ENCODE results near the gene AIRE. TPM values are rescaled to one million over a fixed set of nuclear protein-coding genes. Genes with fewer than 3 reads are reported as not detected.

AIRE gene
- total RNA-seq, 2 donors from 2014 or later = not detected

- Histone ChIP-seq H3K4me1 (ENCODE audit: control insufficient read depth in 1 of 2, low read depth in 2 of 2) (no peaks in the 10 kb centered on the region), H3K4me3 (no peak overlapping the region), H3K27ac (no peak overlapping the region), H3K27me3 (replicated peaks; ENCODE audit: insufficient read depth) (no peaks in the 10 kb centered on the region), H3K36me3 (peaks cover 35% of the 10 kb centered on the region), H3K9me3 (no peaks in the 10 kb centered on the region)
- DNase-seq (ENCODE audit: low spot score) (no peak), ATAC-seq (ENCODE audit: insufficient number of reproducible peaks, low FRiP score, low read depth) (no peak)
- no peak for TF ChIP-seq CTCF (IDR thresholded peaks at IDR 0.05)
Observed at GRCh38 chr21:44326716-44327602, 41.3 kb downstream of the AIRE start.

- DNase-seq (ENCODE audit: low spot score) = no peak
- H3K9me3 ChIP-seq = no peaks in the 10 kb centered on the region
Observed at GRCh38 chr21:44327603-44327974, 41.9 kb downstream of the AIRE start.

GRCh38 chr21:44328242-44328895 lies 42.7 kb downstream of the AIRE start:
- H3K27me3 ChIP-seq (replicated peaks; ENCODE audit: insufficient read depth) = no peaks in the 10 kb centered on the region
- TF ChIP-seq CTCF (IDR thresholded peaks at IDR 0.05) = no peak
- DNase-seq (ENCODE audit: low spot score) (no peak), ATAC-seq (ENCODE audit: insufficient number of reproducible peaks, low FRiP score, low read depth) (no peak)
- no peak overlapping the region for H3K4me3 ChIP-seq
- no peaks in the 10 kb centered on the region for H3K9me3 ChIP-seq
- no peak overlapping the region for H3K27ac ChIP-seq
- H3K36me3 ChIP-seq = peaks cover 22% of the 10 kb centered on the region
- H3K4me1 ChIP-seq (ENCODE audit: control insufficient read depth in 1 of 2, low read depth in 2 of 2) = no peaks in the 10 kb centered on the region

More at GRCh38 chr21:44327603-44327974, 41.9 kb downstream of the AIRE start:
- H3K27me3 ChIP-seq (replicated peaks; ENCODE audit: insufficient read depth) = no peaks in the 10 kb centered on the region
- ATAC-seq (ENCODE audit: insufficient number of reproducible peaks, low FRiP score, low read depth) = no peak
- H3K4me3 ChIP-seq = no peak overlapping the region
- no peak for TF ChIP-seq CTCF (IDR thresholded peaks at IDR 0.05)
- peaks cover 30% of the 10 kb centered on the region for H3K36me3 ChIP-seq
- no peak overlapping the region for H3K27ac ChIP-seq
- no peaks in the 10 kb centered on the region for H3K4me1 ChIP-seq (ENCODE audit: control insufficient read depth in 1 of 2, low read depth in 2 of 2)

GRCh38 chr21:44329086-44329889 lies 43.6 kb downstream of the AIRE start:
- Histone ChIP-seq H3K4me1 (ENCODE audit: control insufficient read depth in 1 of 2, low read depth in 2 of 2) (no peaks in the 10 kb centered on the region), H3K27me3 (replicated peaks; ENCODE audit: insufficient read depth) (no peaks in the 10 kb centered on the region), H3K4me3 (no peak overlapping the region), H3K9me3 (no peaks in the 10 kb centered on the region), H3K27ac (no peak overlapping the region), H3K36me3 (peaks cover 21% of the 10 kb centered on the region)
- no peak for DNase-seq (ENCODE audit: low spot score)
- TF ChIP-seq CTCF (IDR thresholded peaks at IDR 0.05) = no peak
- ATAC-seq (ENCODE audit: insufficient number of reproducible peaks, low FRiP score, low read depth) = no peak
